ENCODE measurements around the gene FNTB. TPM values are rescaled to one million over a fixed set of nuclear protein-coding genes. Genes with fewer than 3 reads are reported as not detected.

Gene FNTB
- total RNA-seq, 1 experiment from 2014 or later: 26.7 TPM

DNA sequence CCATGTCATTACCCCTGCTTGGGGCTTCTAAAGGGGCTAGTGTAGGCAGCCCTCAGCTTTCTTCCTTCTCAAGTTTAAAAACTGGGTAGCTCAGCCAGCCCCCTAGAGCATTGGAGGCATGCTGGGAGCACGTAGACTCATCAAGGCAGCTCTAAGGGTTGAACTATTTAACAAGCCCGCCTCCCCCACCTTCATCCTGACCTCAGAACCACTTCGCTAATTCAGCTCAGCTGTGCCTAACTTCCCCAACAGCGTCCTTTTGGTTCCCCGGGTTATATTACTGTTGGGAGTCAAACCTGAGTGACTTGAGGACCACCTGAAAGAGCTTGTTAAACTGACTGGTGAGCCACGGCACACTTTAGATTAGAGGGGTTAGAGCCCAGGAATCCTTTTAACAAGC is 85.6 kb downstream of the FNTB start:
- no peaks in the 10 kb centered on the region for H3K9me2 ChIP-seq (ENCODE audit: insufficient read depth)
- no peak overlapping the region for H3K9ac ChIP-seq (ENCODE audit: low read length)
- ChIA-PET POLR2A (no interaction called here), RAD21 (ENCODE audit: low non-redundant PET in 1 of 2, low total read pairs in 2 of 2, uncharacterized antibody in 2 of 2, unreplicated experiment in 2 of 2) (no interaction called here), CTCF (no interaction called here)
- intact Hi-C loops (cut with micrococcal nuclease): no loop called here
- no peak for ATAC-seq
- H3K27me3 ChIP-seq (ENCODE audit: insufficient read depth, low read length): no peaks in the 10 kb centered on the region
- no peaks in the 10 kb centered on the region for H3K9me3 ChIP-seq (ENCODE audit: control insufficient read depth in 1 of 2, insufficient read depth in 1 of 2, low read depth in 1 of 2, low read length in 2 of 2)
- no peak overlapping the region for H2AFZ ChIP-seq (ENCODE audit: low read depth, low read length, poor library complexity, severe bottlenecking)
- TF ChIP-seq, protein P1, sequence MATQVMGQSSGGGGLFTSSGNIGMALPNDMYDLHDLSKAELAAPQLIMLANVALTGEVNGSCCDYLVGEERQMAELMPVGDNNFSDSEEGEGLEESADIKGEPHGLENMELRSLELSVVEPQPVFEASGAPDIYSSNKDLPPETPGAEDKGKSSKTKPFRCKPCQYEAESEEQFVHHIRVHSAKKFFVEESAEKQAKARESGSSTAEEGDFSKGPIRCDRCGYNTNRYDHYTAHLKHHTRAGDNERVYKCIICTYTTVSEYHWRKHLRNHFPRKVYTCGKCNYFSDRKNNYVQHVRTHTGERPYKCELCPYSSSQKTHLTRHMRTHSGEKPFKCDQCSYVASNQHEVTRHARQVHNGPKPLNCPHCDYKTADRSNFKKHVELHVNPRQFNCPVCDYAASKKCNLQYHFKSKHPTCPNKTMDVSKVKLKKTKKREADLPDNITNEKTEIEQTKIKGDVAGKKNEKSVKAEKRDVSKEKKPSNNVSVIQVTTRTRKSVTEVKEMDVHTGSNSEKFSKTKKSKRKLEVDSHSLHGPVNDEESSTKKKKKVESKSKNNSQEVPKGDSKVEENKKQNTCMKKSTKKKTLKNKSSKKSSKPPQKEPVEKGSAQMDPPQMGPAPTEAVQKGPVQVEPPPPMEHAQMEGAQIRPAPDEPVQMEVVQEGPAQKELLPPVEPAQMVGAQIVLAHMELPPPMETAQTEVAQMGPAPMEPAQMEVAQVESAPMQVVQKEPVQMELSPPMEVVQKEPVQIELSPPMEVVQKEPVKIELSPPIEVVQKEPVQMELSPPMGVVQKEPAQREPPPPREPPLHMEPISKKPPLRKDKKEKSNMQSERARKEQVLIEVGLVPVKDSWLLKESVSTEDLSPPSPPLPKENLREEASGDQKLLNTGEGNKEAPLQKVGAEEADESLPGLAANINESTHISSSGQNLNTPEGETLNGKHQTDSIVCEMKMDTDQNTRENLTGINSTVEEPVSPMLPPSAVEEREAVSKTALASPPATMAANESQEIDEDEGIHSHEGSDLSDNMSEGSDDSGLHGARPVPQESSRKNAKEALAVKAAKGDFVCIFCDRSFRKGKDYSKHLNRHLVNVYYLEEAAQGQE (IDR thresholded peaks at IDR 0.05; ENCODE audit: low read depth): no peak
- TF ChIP-seq ELF1 (IDR thresholded peaks at IDR 0.05; ENCODE audit: borderline replicate concordance, low read depth) (no peak), FOSL1 (IDR thresholded peaks at IDR 0.05; ENCODE audit: low read depth) (no peak), EZH2 (IDR thresholded peaks at IDR 0.05) (no peak), YY1 (IDR thresholded peaks at IDR 0.05; ENCODE audit: extremely low read depth, insufficient replicate concordance, low read depth, low read length) (no peak), JUND (IDR thresholded peaks at IDR 0.05) (no peak), CTCF (IDR thresholded peaks at IDR 0.05 in 2 of 3, conservative IDR thresholded peaks at IDR 0.05 in 1 of 3; ENCODE audit: borderline replicate concordance in 1 of 3, insufficient read depth in 1 of 3, low read depth in 2 of 3, low read length in 2 of 3) (no peak), EGR1 (IDR thresholded peaks at IDR 0.05; ENCODE audit: low read depth) (no peak), SP1 (IDR thresholded peaks at IDR 0.05; ENCODE audit: low read depth) (no peak), EZH2phosphoT487 (IDR thresholded peaks at IDR 0.05; ENCODE audit: borderline replicate concordance) (no peak)
- DNase-seq (ENCODE audit: low read depth, low spot score): no peak
- no peaks in the 10 kb centered on the region for H4K20me1 ChIP-seq (ENCODE audit: insufficient read depth)
- H3K4me2 ChIP-seq (ENCODE audit: low read length): no peak overlapping the region
- peaks cover 3 to 8% of the 10 kb centered on the region in 2 experiments; a peak in 3 of 4 replicates for H3K36me3 ChIP-seq (ENCODE audit: control insufficient read depth in 1 of 2, insufficient read depth in 2 of 2, low read length in 2 of 2)
- no peak overlapping the region for H3K27ac ChIP-seq (ENCODE audit: low read depth, low read length)
- no peaks in the 10 kb centered on the region for H3K4me1 ChIP-seq (ENCODE audit: control insufficient read depth in 1 of 2, insufficient read depth in 2 of 2, low read length in 2 of 2)
- H3K79me2 ChIP-seq (ENCODE audit: insufficient read depth, low read length): no peaks in the 10 kb centered on the region
- no peak overlapping the region for H3K4me3 ChIP-seq (replicated peaks in 1 of 2; ENCODE audit: low read depth in 1 of 2, low read length in 2 of 2)
- BruUV-seq (replicated peaks): no TSS peak
